ENCODE data around the gene ANKRD63.
A peak's percentile ranks its signal among the peaks of the same experiment; 100 is the strongest.

The ANKRD63 gene

GRCh38 chr15:40239693-40240618 lies 42.9 kb downstream of the ANKRD63 start:
- no peak for DNase-seq

- no peak for DNase-seq
These were observed 43.5 kb downstream of the ANKRD63 start for GRCh38 chr15:40239404-40239692.

GRCh38 chr15:40238532-40239403 lies 44.1 kb downstream of the ANKRD63 start, which contains the start of gene PAK6:
TSS of gene PAK6 (plus strand) at chr15:40239063. CDS start at chr15:40264786, 25,723 bp downstream.
- DNase-seq: peak; percentile 52

- DNase-seq: peak; percentile 47
These were observed 47.5 kb downstream of the ANKRD63 start for GRCh38 chr15:40235201-40235885.

GRCh38 chr15:40234783-40235182 lies 48.1 kb downstream of the ANKRD63 start:
- DNase-seq: peak; percentile 42

GRCh38 chr15:40233727-40234577 lies 48.9 kb downstream of the ANKRD63 start:
- DNase-seq: no peak

GRCh38 chr15:40232625-40233070 lies 50.2 kb downstream of the ANKRD63 start:
- peak; percentile 27 for DNase-seq

Measured in NCI-H82 (cell line).